K562 (cell line): ENCODE data around the gene SPATA2L. TPM values are rescaled to one million over a fixed set of nuclear protein-coding genes. Genes with fewer than 3 reads are reported as not detected.
A peak's percentile ranks its signal among the peaks of the same experiment; 100 is the strongest.

Source experiments
- DNMT1 ChIP-seq: fragments of 450-650 bp; IDR thresholded peaks from 2 replicates; pipeline ENCODE4 v1.6.1; 2016; ENCODE audit warnings: antibody characterized with exemption, mild to moderate bottlenecking
- ETV6 ChIP-seq, 3 experiments: fragments of 150-350 bp in 1 of 3; sonication (generic) in 1 of 3; formaldehyde crosslinking in 1 of 3; IDR thresholded peaks; 2 replicates each; pipeline versions ENCODE4 v1.6.1 to v1.8.0; 2014 to 2022; ENCODE audit warnings: borderline replicate concordance in 2 of 3, low read depth in 2 of 3, antibody characterized with exemption in 1 of 3, low read length in 1 of 3, mild to moderate bottlenecking in 1 of 3, missing genetic modification reagents in 1 of 3
- GATA2 ChIP-seq: sonication (generic); formaldehyde crosslinking; IDR thresholded peaks from 2 replicates; pipeline ENCODE4 v1.4.0; 2020; ENCODE audit warnings: mild to moderate bottlenecking, missing genetic modification reagents
- HOMEZ ChIP-seq: fragments of 250-450 bp; sonication (Bioruptor Pico); IDR thresholded peaks from 2 replicates; pipeline ENCODE4 v1.4.0; 2020; ENCODE audit warnings: mild to moderate bottlenecking, moderate library complexity
- IRF2 ChIP-seq: sonication (generic); formaldehyde crosslinking; IDR thresholded peaks from 2 replicates; pipeline ENCODE4 v1.8.1; 2022; ENCODE audit warnings: mild to moderate bottlenecking, missing genetic modification reagents
- NR1H2 ChIP-seq: sonication (generic); formaldehyde crosslinking; IDR thresholded peaks from 2 replicates; pipeline ENCODE4 v1.4.0; 2020; ENCODE audit warnings: mild to moderate bottlenecking, missing genetic modification reagents
- POLR2AphosphoS2 ChIP-seq: IDR thresholded peaks from 2 replicates; pipeline ENCODE4 v1.6.1; 2012; ENCODE audit warnings: low read length, improper control_type of control experiment
- PRMT5 ChIP-seq: sonication (generic); formaldehyde crosslinking; IDR thresholded peaks from 2 replicates; pipeline ENCODE4 v1.5.0; 2020; ENCODE audit warnings: missing genetic modification reagents
- RBM25 ChIP-seq: fragments of 200-400 bp; formaldehyde crosslinking; IDR thresholded peaks from 2 replicates; pipeline ENCODE4 v1.6.1; 2018; ENCODE audit warnings: low read length, low read depth, moderate library complexity; ENCODE audit not compliant: severe bottlenecking
- RERE ChIP-seq: sonication (generic); formaldehyde crosslinking; IDR thresholded peaks from 2 replicates; pipeline ENCODE4 v1.8.0; 2023; ENCODE audit warnings: missing genetic modification reagents, mild to moderate bottlenecking, borderline replicate concordance
- THRAP3 ChIP-seq: fragments of 450-650 bp; IDR thresholded peaks from 2 replicates; pipeline ENCODE4 v1.6.1; 2016; ENCODE audit warnings: mild to moderate bottlenecking, inconsistent platforms, borderline replicate concordance
- ZKSCAN8 ChIP-seq: fragments of 200-800 bp; sonication (Bioruptor generic); IDR thresholded peaks from 2 replicates; pipeline ENCODE4 v1.6.1; 2016; ENCODE audit warnings: missing genetic modification characterization, missing compliant biosample characterization
- ZNF280B ChIP-seq: fragments of 250-450 bp; sonication (Bioruptor Pico); IDR thresholded peaks from 2 replicates; pipeline ENCODE4 v1.5.1; 2021; ENCODE audit warnings: mild to moderate bottlenecking
- ZNF589 ChIP-seq: fragments of 200-800 bp; sonication (Bioruptor generic); IDR thresholded peaks from 2 replicates; pipeline ENCODE4 v1.6.1; 2016; ENCODE audit warnings: low read depth, missing genetic modification characterization, missing compliant biosample characterization
- ZNF695 ChIP-seq: fragments of 450-650 bp; formaldehyde crosslinking; IDR thresholded peaks from 2 replicates; pipeline ENCODE4 v1.4.0; 2020; ENCODE audit warnings: mild to moderate bottlenecking, moderate library complexity
- polyA plus RNA-seq, 8 experiments: library from polyadenylated mRNA; depleted of rRNA in 4 of 8; stranded (reverse) in 5 of 8; unstranded in 3 of 8; fragments of >200 nt; fragmentation: Nextera tagmentation in 2 of 8; fragmentation: Illumina TruSeq in 1 of 8; extraction: Ambion mirVana in 2 of 8; extraction: Trizol in 1 of 8; gene quantifications; 2 replicates each; pipeline versions ENCODE4 v1.2.1 to v1.2.3, GENCODE V29; 2011 to 2014; ENCODE audit warnings: inconsistent platforms in 1 of 8, missing spikeins in 1 of 8
- total RNA-seq, 7 experiments: library from RNA; depleted of rRNA in 6 of 7; stranded (reverse); fragments of >200 nt in 6 of 7; fragmentation: Illumina TruSeq in 2 of 7; extraction: Trizol in 2 of 7; gene quantifications; 2 replicates each; pipeline versions ENCODE4 v1.2.1 to v1.2.3, GENCODE V29; 2011 to 2021; ENCODE audit warnings: low replicate concordance in 1 of 7
- TF ChIP-seq, protein P1 (sequence below): fragments of 250-450 bp; sonication (Bioruptor Pico); IDR thresholded peaks from 2 replicates; pipeline ENCODE4 v1.8.0; 2021; ENCODE audit warnings: mild to moderate bottlenecking, moderate library complexity
- TF ChIP-seq, protein P2 (sequence below): fragments of 250-450 bp; sonication (Bioruptor Pico); IDR thresholded peaks from 2 replicates; pipeline ENCODE4 v1.8.0; 2021; ENCODE audit warnings: moderate library complexity, mild to moderate bottlenecking, inconsistent platforms

The SPATA2L gene
- total and polyA plus RNA-seq, 9 of the 15 experiments (the other 6 are each of a cell fraction or from before 2014, with no cell fraction given): 0.13 to 19.2 (median 4.8) TPM; not detected in 1

GRCh38 chr16:89700649-89701424, 668 bp downstream of the SPATA2L start (continued):
- TF ChIP-seq RERE (CRISPR knock-in tag) (no peak), RBM25 (no peak), ETV6 (IDR thresholded peaks at IDR 0.05; ENCODE audit: borderline replicate concordance in 1 of 2, low read depth in 2 of 2, low read length in 1 of 2) (no peak), ETV6 (CRISPR knock-in tag; IDR thresholded peaks at IDR 0.05; ENCODE audit: borderline replicate concordance) (no peak), THRAP3 (no peak), HOMEZ (CRISPR knock-in tag) (no peak), ZKSCAN8 (CRISPR knock-in tag) (no peak), IRF2 (peak; percentile 54), PRMT5 (no peak), ZNF695 (no peak), POLR2AphosphoS2 (no peak), NR1H2 (CRISPR knock-in tag) (no peak), DNMT1 (no peak), ZNF280B (CRISPR knock-in tag) (no peak), ZNF589 (CRISPR knock-in tag) (no peak), GATA2 (CRISPR knock-in tag) (no peak)
- TF ChIP-seq, protein P1, sequence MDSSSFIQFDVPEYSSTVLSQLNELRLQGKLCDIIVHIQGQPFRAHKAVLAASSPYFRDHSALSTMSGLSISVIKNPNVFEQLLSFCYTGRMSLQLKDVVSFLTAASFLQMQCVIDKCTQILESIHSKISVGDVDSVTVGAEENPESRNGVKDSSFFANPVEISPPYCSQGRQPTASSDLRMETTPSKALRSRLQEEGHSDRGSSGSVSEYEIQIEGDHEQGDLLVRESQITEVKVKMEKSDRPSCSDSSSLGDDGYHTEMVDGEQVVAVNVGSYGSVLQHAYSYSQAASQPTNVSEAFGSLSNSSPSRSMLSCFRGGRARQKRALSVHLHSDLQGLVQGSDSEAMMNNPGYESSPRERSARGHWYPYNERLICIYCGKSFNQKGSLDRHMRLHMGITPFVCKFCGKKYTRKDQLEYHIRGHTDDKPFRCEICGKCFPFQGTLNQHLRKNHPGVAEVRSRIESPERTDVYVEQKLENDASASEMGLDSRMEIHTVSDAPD: no peak
- TF ChIP-seq, protein P2, sequence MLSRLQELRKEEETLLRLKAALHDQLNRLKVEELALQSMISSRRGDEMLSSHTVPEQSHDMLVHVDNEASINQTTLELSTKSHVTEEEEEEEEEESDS (CRISPR knock-in tag): no peak
